HG02588 (cell line): ENCODE results near the gene EMC7.
A peak's percentile ranks its signal among the peaks of the same experiment; 100 is the strongest.
"Not testable (repeated sequence)": the region's sequence is repeated elsewhere in the genome, so short reads cannot be mapped to it uniquely, and the experiment has no call there.

Experiments used
- ATAC-seq: cut with Tn5 transposase; IDR thresholded peaks from one replicate; pipeline ENCODE4 v1.9.1; 2021; ENCODE audit warnings: mild to moderate bottlenecking, moderate library complexity; ENCODE audit not compliant: unreplicated experiment

Gene EMC7

DNA sequence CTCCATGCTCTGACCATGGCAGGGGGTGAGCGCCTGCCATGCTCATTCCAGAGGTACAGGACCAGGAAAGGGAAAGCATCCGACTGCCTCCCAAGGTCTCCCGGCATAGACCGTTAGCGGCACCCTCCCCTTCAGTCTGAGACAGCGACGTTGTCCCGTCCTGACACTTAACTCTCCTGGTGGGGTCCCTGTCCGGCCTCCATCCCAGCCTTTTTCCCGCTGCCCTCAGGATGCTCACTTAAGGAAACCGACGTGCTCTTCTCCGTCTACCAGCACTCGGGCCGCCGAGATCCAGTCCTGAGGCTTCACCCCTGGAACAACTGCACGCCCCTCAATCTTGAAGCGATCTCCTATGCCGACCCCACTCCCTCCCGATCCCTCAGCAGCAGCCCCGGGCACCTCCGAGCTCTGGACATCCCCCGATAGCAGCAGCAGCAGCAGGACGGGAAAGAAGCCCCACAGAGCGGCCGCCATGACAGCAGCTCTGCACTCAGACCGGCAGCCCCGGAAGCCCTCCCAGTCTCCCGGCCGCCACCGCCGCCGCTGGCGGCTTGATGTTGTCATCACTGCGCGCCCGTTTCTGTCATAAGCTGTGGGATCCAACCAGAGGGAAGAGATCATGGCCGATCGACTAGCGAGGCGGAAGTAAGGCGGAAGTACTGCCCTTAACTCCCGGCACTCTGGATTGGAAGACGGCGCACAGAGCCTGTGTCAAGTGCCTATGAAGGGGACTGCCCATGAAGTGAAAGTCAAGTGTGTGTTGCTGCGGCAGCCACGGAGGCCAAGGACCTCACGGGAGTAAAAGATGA, at the start of gene EMC7, which contains the start of gene PGBD4:
TSS of gene EMC7 (minus strand) at position 497 of the 809 bp plus-strand sequence. CDS start at position 474, 23 bp downstream.
TSS of gene PGBD4 (plus strand) at position 718 of the 809 bp plus-strand sequence. CDS start 449 bp downstream, outside the sequence.
- ATAC-seq = peak; percentile 99

DNA sequence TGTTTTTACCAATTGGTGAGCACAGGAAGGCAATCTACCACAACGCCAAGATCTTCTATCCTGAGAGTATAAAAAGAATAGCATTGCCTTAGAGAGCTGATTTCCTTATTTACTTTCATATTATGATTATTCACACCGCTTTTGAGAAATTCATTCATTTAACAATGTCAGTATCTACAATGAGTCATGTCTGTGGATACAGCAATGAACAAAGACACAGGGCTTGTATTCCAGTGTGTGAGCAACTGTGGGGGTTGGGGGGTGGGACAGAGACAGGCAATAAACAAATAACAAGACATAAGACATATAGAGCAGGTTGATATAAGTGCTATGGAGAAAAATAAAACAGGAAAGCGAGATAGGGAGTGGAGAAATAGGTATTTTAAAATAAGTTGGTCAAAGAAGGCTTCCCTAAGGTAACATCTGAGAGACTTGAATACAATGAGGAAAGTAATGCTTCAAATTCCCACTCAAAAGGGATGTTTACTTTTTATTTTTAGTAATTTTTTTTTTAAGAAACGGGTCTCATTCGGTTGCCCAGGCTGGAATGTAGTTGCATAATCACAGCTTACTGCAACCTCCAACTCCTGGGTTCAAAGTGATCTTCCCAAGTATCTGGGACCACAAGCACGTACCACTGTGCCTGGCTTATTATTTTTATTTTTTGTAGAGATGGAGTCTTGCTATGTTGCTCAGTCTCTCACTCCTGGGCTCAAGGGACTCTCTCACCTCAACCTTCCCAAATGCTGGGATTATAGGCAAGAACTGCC, 45.9 kb upstream of the EMC7 start:
- no peak for ATAC-seq

DNA sequence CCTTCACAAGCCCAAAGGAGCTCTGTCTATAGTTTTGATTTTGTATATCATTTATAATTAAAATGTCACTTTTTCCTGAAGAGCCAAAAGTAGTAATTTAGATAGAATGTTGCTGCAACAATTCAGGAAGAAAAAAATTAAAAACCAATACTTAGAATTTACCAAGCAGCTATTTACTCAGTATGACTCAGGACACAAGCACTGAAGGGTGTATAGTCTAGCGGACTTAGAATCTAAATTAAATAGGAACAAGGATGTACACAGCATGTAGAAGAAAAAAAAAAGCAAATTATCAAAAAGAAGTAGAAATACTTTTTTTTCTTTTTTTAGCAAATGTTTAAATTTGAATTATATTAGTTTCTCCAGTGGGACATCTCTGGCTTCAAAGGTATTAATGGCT, 31.8 kb upstream of the EMC7 start:
- no peak for ATAC-seq

DNA sequence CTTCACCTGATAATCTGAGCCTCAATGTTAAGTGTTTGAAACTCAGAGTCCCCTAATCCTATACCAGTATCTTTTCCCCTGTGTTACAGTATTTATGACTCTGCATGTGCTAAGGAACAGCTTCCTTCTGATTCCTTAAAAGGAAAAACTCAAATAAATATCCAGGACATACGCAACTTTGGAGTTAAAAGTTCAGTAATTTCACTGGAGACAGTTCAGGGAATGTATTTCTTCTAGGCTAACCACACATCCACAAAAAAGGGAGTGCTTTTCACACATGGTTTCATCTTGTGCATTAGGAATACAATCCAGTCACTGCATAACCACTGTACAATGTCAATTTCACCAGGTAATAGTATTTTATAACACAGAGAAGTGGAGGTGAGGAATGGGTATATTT, 31.2 kb upstream of the EMC7 start:
- no peak for ATAC-seq

DNA sequence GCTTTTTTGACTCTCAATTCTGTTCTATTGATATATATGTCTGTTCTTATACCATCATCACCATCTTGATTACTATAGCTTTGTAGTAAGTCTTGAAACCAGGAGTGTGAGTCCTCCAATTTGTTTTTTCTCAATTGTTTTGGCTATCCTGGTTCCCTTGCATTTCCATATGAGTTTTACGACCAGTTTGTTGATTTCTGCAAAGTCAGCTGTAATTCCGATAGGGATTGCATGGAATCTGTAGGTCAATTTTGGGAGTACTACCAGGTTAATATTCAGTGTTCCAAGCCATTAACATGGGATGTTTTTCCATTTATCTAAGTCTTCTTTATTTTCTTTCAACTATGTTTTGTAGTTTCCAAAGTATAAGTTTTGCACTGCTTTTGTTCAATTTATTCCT, 27.2 kb upstream of the EMC7 start:
- ATAC-seq = no peak

DNA sequence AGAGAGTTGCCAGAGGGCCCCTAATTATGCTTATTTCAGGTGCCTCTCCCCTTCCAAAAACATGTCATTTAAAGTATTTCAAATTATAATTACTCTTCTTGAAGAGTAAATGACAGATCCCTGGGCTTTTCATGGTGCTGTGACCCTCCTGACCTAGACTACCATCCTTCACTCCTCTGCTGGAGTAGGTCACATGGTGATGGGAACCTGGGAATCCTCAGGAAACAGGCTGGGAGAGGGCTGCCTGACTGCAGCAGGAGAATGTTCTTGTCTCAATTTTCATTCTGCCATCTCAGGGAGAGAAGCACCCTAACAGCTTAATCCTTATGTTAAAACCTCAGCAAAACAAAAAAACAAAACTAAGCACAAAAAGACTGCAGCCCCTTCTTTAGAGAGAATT, 24.9 kb upstream of the EMC7 start:
- no peak for ATAC-seq

DNA sequence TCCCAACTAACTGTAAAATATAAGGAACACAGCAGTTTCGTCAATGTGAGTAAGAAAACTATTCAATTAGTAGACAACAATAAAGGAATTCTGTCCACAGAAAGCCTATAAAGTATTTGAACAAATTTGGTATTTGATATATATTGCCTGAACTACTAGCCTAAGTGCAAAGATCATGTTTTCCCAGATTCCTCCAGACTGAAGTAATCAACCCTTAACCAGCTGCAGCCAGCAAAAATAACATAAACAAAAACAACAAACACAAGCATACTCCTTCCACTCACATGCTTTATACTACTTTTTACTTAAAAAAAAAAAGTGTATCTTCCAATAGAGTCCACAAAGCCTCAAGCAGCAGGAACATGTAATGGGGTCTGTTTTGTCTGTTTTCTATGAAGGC, 24.3 kb upstream of the EMC7 start:
- ATAC-seq = no peak

DNA sequence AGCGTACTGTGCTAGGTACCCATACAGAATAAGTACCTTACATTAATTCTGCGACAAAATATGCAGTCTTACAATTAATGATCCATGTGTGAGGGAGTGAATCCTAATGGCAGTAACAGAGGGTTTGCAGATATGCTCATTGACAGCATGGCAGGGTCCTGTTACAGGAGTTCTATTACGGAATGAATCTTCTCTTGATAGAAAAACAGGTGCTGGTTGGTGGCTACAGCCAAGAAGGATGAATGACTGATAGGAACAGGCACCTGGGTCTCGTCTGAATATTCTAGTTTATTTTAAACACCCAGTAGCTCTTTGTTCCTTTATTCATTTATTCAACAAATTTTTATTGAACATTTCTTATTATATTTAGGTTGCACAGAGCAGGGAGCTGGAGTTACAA, 23.0 kb upstream of the EMC7 start:
- ATAC-seq = no peak

DNA sequence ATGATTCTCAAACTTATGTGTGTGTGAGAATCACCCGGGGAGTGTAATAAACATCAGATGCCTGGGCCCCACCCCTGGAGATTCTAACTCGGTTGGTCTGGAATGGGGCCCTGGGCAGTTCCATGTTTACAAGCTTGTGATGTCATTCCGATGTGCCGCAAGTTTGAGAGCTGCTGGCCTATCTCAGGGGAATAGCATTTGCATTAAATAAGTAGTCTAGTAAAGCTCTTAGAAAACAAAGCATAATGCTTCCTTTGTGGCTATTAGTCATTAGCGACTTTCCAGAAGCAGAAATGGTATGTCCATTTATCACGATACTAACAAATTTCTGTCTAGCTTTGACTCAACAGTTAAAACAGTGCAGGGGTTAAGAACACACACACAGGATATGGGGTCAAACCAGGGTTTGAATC, 21.1 kb upstream of the EMC7 start:
- ATAC-seq = no peak

DNA sequence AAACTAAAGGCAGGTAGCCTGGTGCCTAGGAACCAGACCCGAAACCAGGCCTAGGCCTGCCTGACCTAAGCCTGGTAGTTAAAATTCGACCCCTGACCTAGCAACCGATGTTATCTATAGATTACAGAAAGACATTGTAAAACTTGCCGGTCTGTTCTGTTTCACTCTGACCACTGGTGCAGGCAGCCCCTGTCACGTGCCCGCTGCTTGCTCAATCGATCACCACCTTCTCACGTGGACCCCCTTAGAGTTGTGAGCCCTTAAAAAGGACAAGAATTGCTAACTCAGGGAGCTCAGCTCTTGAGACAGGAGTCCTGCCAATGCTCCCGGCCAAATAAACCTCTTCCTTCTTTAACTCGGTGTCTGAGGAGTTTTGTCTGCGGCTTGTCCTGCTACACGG, 20.1 kb upstream of the EMC7 start:
- not testable (repeated sequence) for ATAC-seq

DNA sequence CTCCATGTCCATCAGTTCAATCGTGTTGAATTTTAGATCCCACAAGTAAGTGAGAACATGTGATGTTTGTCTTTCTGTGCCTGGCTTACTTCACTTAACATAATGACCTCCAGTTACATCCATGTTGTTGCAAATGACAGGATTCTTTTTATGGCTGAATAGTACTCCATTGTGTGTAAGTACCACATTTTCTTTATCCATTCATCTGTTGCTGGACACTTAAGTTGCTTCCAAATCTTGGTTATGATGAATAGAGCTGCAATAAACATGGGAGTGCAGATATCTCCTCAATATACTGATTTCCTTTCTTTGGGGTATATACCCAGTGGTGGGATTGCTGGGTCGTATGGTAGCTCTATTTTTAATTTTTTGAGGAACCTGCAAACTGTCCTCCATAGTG, 18.8 kb upstream of the EMC7 start:
- ATAC-seq = not testable (repeated sequence)

DNA sequence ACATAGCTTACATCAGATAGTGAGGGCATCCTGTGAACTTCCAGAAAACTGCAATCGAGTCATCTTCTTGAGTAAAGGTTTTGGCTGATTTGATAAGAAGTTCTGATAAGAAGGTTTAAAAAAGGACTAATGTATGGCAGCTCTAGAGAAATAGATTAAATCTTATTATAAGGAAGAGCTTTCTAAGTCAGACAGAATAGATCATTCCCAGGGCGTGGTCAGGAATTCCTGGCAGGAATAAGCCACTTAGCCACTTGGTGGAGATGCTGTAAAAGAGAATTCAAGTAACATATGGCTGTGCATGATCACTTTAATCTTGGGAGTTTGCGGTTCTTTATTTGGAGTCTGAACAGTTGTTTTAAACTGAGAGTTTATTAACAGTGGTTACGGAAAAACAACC, 17.6 kb upstream of the EMC7 start:
- no peak for ATAC-seq

DNA sequence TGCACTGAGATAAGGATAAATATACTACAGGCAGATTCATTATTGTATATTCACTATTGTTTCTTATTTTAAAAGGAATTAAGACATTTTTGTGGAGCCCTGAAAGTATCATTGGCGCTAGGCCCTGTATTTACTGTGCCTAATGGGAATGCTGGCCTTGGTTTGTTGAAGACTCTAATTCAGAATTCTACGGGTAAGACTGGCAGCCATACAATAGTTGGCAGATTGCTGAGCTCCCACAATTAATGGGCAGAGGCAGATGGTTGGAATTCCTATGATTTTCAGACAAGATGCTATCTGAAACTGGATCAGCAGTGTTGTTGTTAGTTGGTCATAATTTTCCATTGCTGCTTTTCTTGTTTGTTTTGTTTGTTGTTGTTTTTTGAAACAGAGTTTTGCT, 15.0 kb upstream of the EMC7 start:
- no peak for ATAC-seq

DNA sequence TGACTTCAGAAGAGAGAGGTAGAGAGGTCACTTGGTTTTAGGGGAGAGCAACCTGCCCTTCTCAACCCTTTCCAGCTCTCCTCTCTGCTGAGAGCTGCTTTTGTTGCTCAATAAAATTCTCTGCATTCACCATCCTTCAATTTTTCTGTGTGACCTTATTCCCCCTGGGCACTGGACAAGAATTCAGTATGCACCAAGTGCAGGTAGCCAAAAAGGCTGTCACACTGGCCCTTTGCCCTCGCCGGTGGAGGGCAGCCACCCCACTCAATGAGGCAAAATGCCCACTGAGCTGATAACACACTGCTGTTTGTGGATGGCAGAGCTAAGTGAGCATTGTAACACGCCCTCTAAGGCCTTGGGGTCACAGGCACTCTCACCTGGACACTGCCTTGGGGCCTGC, 13.1 kb upstream of the EMC7 start:
- no peak for ATAC-seq

DNA sequence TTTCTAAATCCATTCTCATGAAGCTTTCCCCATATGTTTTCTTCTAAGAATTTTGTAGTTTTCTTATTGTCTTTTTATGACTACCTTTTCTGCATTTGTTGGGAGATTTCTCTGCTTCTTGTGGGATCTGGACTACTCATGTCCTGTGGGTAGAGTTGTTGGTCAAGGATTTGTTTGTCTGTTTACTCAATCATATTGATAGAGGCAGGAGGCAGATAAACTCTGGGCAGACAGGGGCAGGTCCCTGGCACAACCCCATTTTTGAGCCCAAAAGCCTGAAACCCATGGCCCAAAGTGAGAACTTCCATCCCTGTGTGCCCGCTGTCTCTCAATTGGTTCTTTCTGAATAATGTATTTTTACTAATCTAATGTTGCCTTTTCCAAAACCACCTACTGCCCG, 12.6 kb upstream of the EMC7 start:
- ATAC-seq = no peak

DNA sequence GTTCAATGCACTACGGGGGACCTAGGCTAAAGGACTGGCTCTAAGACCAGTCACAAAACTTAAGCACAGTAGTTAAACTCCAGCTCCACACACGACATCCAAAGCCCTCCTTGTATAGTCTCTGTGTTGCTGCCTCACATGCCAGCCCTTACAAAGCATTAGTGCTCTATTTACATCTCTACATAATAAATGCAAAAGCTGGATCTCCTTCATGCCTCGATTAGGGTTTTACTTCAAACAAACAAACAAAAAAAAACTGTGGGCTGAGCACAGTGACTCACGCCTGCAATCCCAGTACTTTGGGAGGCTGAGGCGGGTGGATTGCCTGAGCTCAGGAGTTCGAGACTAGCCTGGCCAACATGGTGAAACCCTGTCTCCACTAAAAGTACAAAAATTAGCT, 9.8 kb upstream of the EMC7 start:
- no peak for ATAC-seq

DNA sequence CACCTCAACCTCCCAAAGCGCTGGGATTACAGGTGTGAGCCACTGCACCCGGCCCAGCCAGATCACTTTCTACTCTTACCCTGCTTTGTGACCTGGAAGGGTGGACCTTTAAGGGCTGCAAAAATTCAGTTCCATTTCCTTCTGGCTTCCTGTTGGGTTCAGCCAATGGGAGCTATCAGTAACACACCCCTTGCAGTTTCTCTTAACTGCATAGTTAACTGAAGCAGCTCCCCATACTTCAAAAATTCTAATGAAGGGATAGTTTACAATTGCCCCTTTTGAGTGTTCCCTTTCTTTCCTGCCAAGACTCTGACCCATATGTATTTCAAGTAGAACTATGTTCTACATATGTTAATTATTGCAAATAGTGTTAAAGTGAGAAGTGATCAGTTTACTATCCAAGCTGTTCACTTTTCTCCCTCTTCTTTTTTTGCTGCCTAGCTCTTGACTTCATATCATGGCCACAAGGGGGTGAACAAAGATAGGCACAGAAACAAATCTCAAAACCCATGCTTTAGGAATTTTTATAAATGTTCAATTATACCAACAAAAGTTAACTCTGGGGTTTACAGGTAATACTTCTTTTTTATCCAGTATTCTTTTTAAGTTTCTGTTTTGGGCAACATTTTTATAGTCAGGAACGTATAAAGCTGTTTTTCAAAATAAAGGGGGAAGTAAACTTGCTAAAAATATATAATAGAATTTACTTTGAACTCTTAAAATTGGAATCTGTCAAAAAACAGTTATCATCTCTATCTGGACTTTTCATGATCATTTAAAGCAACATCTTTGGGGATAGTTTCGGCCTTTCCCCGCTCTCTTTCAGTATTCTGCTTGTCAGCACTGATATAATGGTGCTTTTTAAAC, 8.4 kb upstream of the EMC7 start:
- no peak for ATAC-seq

DNA sequence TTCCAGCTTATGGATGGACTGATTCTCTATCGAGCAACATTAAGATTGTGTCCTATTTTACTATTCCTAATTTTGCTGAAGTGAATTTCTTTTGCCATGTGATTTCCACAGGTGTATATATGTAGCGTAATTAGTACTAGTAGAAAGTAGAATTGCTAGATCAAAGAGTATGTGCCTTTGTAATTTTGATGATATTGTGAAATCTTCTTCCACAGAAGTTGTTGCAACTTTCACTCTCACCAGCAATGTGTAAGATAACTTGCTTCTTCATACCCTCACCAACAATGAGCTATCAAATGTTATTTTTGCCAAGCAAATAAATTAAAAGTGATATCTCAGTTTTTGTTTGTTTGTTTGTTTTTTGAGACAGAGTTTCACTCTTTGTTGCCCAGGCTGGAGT, 5.7 kb upstream of the EMC7 start:
- no peak for ATAC-seq

DNA sequence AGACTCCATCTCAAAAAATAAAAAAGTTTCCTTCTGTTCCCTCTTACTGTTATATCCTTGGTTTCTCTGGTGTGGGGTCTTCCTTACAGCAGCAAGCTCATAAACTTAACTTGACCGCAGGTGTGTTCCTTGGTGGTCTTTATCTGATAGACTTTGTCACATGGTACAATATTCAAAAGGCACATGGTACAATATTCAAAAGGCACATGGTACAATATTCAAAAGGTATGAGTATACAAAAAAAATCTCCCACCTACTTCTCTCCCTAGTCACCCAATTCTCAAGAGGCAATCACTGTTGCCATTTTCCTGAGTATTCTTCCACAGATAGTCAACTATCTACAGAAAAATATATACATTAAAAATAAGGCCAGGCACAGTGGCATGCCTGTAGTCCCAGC, 4.8 kb upstream of the EMC7 start:
- no peak for ATAC-seq

DNA sequence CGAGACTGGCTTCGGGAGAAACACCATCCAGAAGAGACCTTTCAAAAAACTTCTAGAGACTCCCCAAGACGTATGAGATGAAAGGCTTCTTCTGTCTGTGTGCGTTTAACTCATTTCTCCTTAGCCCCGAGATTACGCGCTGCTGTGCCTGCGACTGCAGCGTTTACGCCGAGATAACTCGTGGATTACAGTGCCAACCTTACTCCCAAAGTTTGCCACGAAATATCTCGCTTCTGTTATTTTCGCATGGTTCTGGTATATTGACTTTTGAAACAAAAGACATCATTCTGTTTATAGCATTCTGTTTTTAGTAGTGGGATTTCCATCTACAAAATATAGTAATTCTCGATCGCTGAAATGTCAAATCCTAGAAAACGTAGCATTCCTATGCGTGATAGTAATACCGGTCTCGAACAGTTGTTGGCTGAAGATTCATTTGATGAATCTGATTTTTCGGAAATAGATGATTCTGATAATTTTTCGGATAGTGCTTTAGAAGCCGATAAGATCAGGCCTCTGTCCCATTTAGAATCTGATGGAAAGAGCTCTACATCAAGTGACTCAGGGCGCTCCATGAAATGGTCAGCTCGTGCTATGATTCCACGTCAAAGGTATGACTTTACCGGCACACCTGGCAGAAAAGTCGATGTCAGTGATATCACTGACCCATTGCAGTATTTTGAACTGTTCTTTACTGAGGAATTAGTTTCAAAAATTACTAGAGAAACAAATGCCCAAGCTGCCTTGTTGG, 688 bp upstream of the EMC7 start:
- peak; percentile 11 for ATAC-seq

DNA sequence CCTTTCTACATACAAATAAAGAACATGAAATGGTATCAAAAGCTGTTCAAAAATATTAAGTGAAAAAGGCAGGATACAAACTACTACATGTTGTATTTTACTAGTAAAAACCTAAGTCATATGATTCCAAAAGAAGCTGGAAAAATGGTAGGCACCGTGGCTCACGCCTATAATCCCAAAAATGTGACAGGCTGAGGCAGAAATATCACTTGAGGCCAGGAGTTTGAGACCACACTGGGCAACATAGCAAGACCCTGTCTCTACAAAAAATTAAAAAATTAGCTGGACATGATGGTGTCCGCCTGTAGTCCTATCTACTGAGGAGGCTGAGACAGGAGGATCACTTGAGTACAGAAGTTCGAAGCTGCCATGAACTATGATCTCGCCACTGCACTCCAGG, 1.7 kb downstream of the EMC7 start:
- ATAC-seq = no peak
